T-cell (primary cell): ENCODE results near the gene CDH18. TPM values are rescaled to one million over a fixed set of nuclear protein-coding genes. Genes with fewer than 3 reads are reported as not detected.
"Not testable (repeated sequence)": the region's sequence is repeated elsewhere in the genome, so short reads cannot be mapped to it uniquely, and the experiment has no call there.

ENCODE experiments used
- ATAC-seq, 4 experiments: fragments of 200-7000 bp in 3 of 4; fragments of 150-1000 bp in 1 of 4; cut with Tn5 transposase; replicated peaks in 1 of 4; 1 replicate in 3 of 4; 2 replicates in 1 of 4; pipeline ENCODE4 v1.10.0; 2021; ENCODE audit warnings: moderate library complexity in 3 of 4, mild to moderate bottlenecking in 2 of 4, moderate number of reproducible peaks in 1 of 4
- CTCF ChIA-PET, 2 donors: fragments of 300-600 bp; sonication (Branson Sonifier 250); formaldehyde crosslinking; loops; one replicate each; lab custom pipeline; 2022; ENCODE audit warnings: antibody characterized with exemption in 2 of 2; lab: Charles Lee
- POLR2A ChIA-PET, 2 donors: fragments of 300-600 bp; sonication (Branson Sonifier 250); formaldehyde crosslinking; loops; one replicate each; lab custom pipeline; 2022; ENCODE audit warnings: antibody characterized with exemption in 2 of 2; lab: Charles Lee
- DNase-seq, 35 experiments: peaks; one replicate each; pipeline versions ENCODE4 v3.0.0 to v3.0.0-alpha.2; 2013 to 2023
- H3K27ac ChIP-seq: one replicate; pipeline ENCODE4 v1.5.1; 2013; ENCODE audit warnings: low read length
- H3K27me3 ChIP-seq, 2 experiments: replicated peaks in 1 of 2; 1 replicate in 1 of 2; 2 replicates in 1 of 2; pipeline versions ENCODE4 v1.6.1 to v1.7.0; 2013; ENCODE audit warnings: low read length in 1 of 2, mixed read lengths in 1 of 2; ENCODE audit not compliant: control insufficient read depth in 2 of 2, insufficient read depth in 2 of 2; ENCODE audit errors: extremely low read depth in 1 of 2
- H3K36me3 ChIP-seq, 2 donors: 1 replicate in 1 of 2; 2 replicates in 1 of 2; pipeline versions ENCODE4 v1.6.1 to v1.7.0; 2013; ENCODE audit warnings: low read length in 1 of 2; ENCODE audit not compliant: control insufficient read depth in 2 of 2, insufficient read depth in 1 of 2; ENCODE audit errors: extremely low read depth in 1 of 2
- H3K4me1 ChIP-seq, 2 experiments: 1 replicate in 1 of 2; 2 replicates in 1 of 2; pipeline versions ENCODE4 v1.6.1 to v1.7.0; 2013; ENCODE audit warnings: low read length in 2 of 2, mixed read lengths in 1 of 2; ENCODE audit not compliant: insufficient read depth in 2 of 2, control insufficient read depth in 1 of 2; ENCODE audit errors: extremely low read depth in 1 of 2
- H3K4me3 ChIP-seq, 2 donors: 1 replicate in 1 of 2; 2 replicates in 1 of 2; pipeline versions ENCODE4 v1.5.1 to v1.7.0; 2013; ENCODE audit warnings: mild to moderate bottlenecking in 2 of 2, low read length in 1 of 2, moderate library complexity in 1 of 2; ENCODE audit not compliant: control insufficient read depth in 1 of 2; ENCODE audit errors: extremely low read depth in 1 of 2
- H3K9me3 ChIP-seq: 2 replicates; pipeline ENCODE4 v1.7.0; 2013
- H3K27ac Mint-ChIP-seq, 2 donors: one replicate each; pipeline ENCODE4 v1.8.0; 2020 to 2021; ENCODE audit warnings: mild to moderate bottlenecking in 2 of 2, mixed read lengths in 2 of 2
- H3K27me3 Mint-ChIP-seq, 2 donors: one replicate each; pipeline ENCODE4 v1.8.0; 2021 to 2022; ENCODE audit warnings: mixed read lengths in 2 of 2
- H3K36me3 Mint-ChIP-seq: one replicate; pipeline ENCODE4 v1.8.0; 2021; ENCODE audit warnings: mixed read lengths
- H3K4me1 Mint-ChIP-seq, 3 donors: one replicate each; pipeline ENCODE4 v1.8.0; 2020 to 2022; ENCODE audit warnings: mixed read lengths in 3 of 3, mild to moderate bottlenecking in 1 of 3
- H3K4me3 Mint-ChIP-seq, 3 donors: one replicate each; pipeline ENCODE4 v1.8.0; 2020 to 2022; ENCODE audit warnings: mild to moderate bottlenecking in 3 of 3, mixed read lengths in 3 of 3, moderate library complexity in 3 of 3
- H3K9me3 Mint-ChIP-seq, 3 donors: one replicate each; pipeline ENCODE4 v1.8.0; 2020 to 2022; ENCODE audit warnings: mixed read lengths in 3 of 3
- WGBS: methylation state at CpG from one replicate; pipeline ENCODE4 v1.1.5; 2013; ENCODE audit warnings: missing lambda C conversion rate; ENCODE audit not compliant: insufficient coverage; 5-methylcytosine and 5-hydroxymethylcytosine counted together
- total RNA-seq, 35 experiments: library from RNA in 6 of 35; stranded (reverse) in 6 of 35; fragments of 120-200 nt in 1 of 35; gene quantifications; one replicate each; pipeline versions ENCODE4 v1.2.1 to v1.2.4 and lab custom pipeline; 2013 to 2026

The CDH18 gene
- total RNA-seq, 5 donors from 2014 or later (not counting 1 experiment from before 2014, with no cell fraction given): not detected

DNA sequence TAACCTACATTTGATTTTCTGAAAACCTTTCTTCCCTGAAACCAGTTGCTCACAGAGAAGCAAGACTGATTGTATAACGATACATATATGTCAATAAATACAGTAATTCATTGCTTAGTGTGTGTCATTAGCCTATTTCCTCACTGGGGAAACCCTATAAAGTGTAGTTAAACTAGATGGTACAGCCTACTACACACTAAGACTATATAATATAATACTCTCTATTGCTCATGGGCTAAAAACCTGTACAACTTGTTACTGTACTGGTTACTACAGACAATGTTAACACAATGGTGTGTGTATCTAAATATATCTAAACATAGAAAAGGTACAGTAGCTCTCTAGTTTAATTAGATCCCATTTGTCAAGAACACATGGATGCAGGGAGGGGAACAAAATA is 181.2 kb downstream of the CDH18 start:
- no peaks in the 10 kb centered on the region for H3K36me3 ChIP-seq
- H3K4me3 ChIP-seq: no peak overlapping the region
- Mint-ChIP-seq H3K4me1 (no peaks in the 10 kb centered on the region), H3K4me3 (no peak overlapping the region), H3K36me3 (no peaks in the 10 kb centered on the region), H3K9me3 (peaks cover 3 to 15% (median 10%) of the 10 kb centered on the region in 3 donors), H3K27ac (no peak overlapping the region), H3K27me3 (no peaks in the 10 kb centered on the region)
- no peaks in the 10 kb centered on the region for H3K4me1 ChIP-seq
- POLR2A ChIA-PET: no interaction called here
- no peaks in the 10 kb centered on the region for H3K27me3 ChIP-seq
- H3K27ac ChIP-seq: no peak overlapping the region
- no peaks in the 10 kb centered on the region for H3K9me3 ChIP-seq
- no peak for ATAC-seq
- CTCF ChIA-PET: no interaction called here
- DNase-seq: no peak
- no CpG with 5 or more reads among the region's 1 CpG for WGBS

DNA sequence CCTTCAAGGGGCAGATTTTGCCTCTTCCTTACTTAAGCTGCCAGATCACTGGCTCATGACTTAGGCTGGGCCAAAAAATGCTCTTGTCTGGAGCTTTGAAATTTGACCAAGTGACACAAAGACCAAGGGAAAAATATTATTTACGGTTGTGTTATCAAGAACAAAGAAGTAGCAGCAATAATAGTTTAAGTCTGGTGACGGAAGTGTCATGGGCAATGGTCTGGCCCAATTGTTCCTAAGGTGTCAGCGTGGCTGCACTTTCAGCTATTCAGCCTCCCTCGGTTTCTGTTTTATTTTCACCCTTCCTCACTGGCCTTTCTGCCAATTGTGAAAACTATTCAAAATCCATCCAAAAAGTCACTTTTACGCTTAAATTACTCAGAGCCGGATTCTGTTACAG is 185.3 kb downstream of the CDH18 start:
- WGBS: 88% methylated on average over 6 of the region's 6 CpGs
- Histone ChIP-seq H3K27me3 (no peaks in the 10 kb centered on the region), H3K4me3 (no peak overlapping the region), H3K9me3 (peaks cover 2% of the 10 kb centered on the region), H3K27ac (no peak overlapping the region), H3K36me3 (no peaks in the 10 kb centered on the region), H3K4me1 (no peaks in the 10 kb centered on the region)
- H3K27me3 Mint-ChIP-seq: no peaks in the 10 kb centered on the region
- no peaks in the 10 kb centered on the region for H3K36me3 Mint-ChIP-seq
- DNase-seq: no peak
- no peaks in the 10 kb centered on the region for H3K4me1 Mint-ChIP-seq
- H3K27ac Mint-ChIP-seq: no peak overlapping the region
- no peak for ATAC-seq
- no peak overlapping the region for H3K4me3 Mint-ChIP-seq
- CTCF ChIA-PET: no interaction called here
- H3K9me3 Mint-ChIP-seq: peaks cover 0 to 10% (median 7%) of the 10 kb centered on the region in 3 donors
- POLR2A ChIA-PET: no interaction called here

DNA sequence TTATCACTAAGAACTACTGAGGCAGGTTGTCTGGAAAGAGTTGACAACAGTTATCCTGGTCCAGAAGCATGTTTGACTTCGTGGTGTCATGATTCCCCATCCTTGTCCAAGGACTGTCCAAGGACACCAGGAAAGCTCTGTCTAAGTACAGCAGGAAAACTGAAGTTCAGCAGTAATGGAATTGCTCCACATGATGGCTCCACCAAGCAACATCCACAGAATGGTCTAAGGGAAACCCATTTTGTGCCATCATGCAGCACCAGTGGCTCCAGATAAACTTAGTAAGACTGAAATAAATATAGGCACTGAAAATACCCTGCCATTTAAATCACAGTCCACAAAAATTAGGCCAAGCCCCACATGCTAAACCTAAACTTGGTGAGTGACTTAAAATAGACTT is 192.8 kb downstream of the CDH18 start:
- WGBS: 40% methylated on average over 1 of the region's 1 CpG
- ChIA-PET CTCF (no interaction called here), POLR2A (no interaction called here)
- Histone ChIP-seq H3K27ac (no peak overlapping the region), H3K36me3 (no peaks in the 10 kb centered on the region), H3K4me1 (no peaks in the 10 kb centered on the region), H3K9me3 (peaks cover 2% of the 10 kb centered on the region), H3K27me3 (no peaks in the 10 kb centered on the region), H3K4me3 (no peak overlapping the region)
- Mint-ChIP-seq H3K27ac (no peak overlapping the region), H3K27me3 (no peaks in the 10 kb centered on the region), H3K4me1 (no peaks in the 10 kb centered on the region), H3K9me3 (peaks cover 3 to 11% (median 8%) of the 10 kb centered on the region in 3 donors), H3K4me3 (no peak overlapping the region), H3K36me3 (no peaks in the 10 kb centered on the region)
- ATAC-seq: no peak
- DNase-seq: no peak

DNA sequence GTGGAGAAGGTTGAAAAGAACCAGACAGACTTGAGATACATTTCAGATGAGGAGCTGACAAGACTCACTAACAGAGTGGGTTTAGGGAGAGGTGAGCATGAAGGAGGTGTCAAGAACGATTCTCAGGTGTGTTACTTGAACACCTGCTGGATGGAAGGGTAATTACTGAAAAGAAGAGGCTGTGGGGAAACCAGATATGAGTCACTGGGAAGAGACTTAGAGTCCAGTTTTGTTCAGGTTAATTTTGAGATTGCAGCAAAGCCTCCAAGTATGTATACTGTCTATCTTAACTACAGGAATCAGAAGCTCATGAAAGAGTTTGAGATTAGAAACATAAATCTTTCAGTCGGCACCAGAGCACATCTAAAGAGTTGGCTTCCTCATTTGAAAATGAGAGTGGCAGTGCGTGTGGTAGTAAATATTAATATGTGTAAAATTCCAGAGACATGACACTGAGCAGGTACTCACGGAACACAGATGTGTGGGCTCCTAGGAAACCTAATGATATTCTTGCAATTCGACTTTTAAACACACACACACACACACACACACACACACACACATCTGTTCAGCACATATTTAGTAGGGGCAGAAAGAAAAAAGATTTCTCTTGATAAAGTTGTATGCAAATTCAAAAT is 197.1 kb downstream of the CDH18 start:
- Mint-ChIP-seq H3K27me3 (no peaks in the 10 kb centered on the region), H3K4me3 (no peak overlapping the region), H3K36me3 (no peaks in the 10 kb centered on the region), H3K4me1 (no peaks in the 10 kb centered on the region), H3K27ac (no peak overlapping the region), H3K9me3 (peaks cover 9 to 14% (median 10%) of the 10 kb centered on the region in 3 donors)
- ATAC-seq: no peak
- Histone ChIP-seq H3K27ac (no peak overlapping the region), H3K4me3 (no peak overlapping the region), H3K4me1 (no peaks in the 10 kb centered on the region), H3K27me3 (no peaks in the 10 kb centered on the region), H3K9me3 (no peaks in the 10 kb centered on the region), H3K36me3 (no peaks in the 10 kb centered on the region)
- ChIA-PET CTCF (no interaction called here), POLR2A (no interaction called here)
- no peak for DNase-seq
- 30% methylated on average over 1 of the region's 5 CpGs for WGBS

DNA sequence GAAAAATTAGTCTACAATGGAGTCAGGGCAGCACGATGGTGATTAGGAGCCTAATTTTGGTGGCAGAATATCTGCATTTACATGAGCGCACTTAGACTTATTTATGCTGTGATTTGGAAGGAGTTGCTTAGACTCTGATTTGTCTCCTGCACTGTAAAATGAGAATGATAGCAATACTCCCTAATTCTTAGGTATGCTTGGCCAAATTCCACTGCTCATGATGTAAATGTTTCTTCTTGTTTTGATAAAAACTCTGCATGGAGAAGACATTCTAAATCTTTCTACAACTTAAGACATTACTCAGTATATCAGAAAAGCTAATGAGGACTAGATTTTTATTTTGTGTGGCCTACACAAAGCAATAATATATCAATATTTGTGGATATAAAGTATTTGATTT is 205.4 kb downstream of the CDH18 start:
- 88% methylated on average over 1 of the region's 2 CpGs for WGBS
- Mint-ChIP-seq H3K27ac (no peak overlapping the region), H3K4me3 (no peak overlapping the region), H3K27me3 (no peaks in the 10 kb centered on the region), H3K4me1 (no peaks in the 10 kb centered on the region), H3K36me3 (no peaks in the 10 kb centered on the region), H3K9me3 (peaks cover 6 to 13% (median 11%) of the 10 kb centered on the region in 3 donors)
- DNase-seq: no peak
- CTCF ChIA-PET: no interaction called here
- Histone ChIP-seq H3K36me3 (no peaks in the 10 kb centered on the region), H3K9me3 (no peaks in the 10 kb centered on the region), H3K27ac (no peak overlapping the region), H3K27me3 (no peaks in the 10 kb centered on the region), H3K4me1 (no peaks in the 10 kb centered on the region), H3K4me3 (no peak overlapping the region)
- ATAC-seq: no peak
- POLR2A ChIA-PET: no interaction called here

DNA sequence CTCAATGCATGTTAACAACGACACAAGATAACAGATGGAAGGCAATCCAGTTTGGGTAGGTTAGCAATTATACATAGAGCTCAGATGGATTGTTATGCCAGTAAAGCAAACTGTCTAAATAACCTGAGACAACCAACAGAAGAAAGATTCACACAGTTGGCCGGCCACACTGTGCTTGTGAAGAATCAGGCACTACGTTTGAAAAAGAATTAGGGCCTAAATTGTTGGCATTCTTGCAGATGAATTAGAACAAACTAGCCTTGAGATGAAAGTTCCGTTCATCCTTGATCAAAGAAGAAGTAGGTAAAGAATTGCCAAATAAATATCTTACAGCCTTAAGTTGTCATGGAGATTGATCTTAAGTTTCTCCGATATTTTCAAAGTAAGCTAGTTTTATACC is 210.6 kb downstream of the CDH18 start:
- no peak for DNase-seq
- whole genome bisulfite sequencing: no CpG with 5 or more reads among the region's 5 CpGs
- no peaks in the 10 kb centered on the region for H3K4me1 Mint-ChIP-seq
- peaks cover 17 to 25% (median 21%) of the 10 kb centered on the region in 3 donors for H3K9me3 Mint-ChIP-seq
- Histone ChIP-seq H3K36me3 (no peaks in the 10 kb centered on the region), H3K4me3 (no peak overlapping the region), H3K9me3 (no peaks in the 10 kb centered on the region), H3K27ac (no peak overlapping the region), H3K4me1 (no peaks in the 10 kb centered on the region), H3K27me3 (no peaks in the 10 kb centered on the region)
- H3K36me3 Mint-ChIP-seq: no peaks in the 10 kb centered on the region
- H3K27me3 Mint-ChIP-seq: no peaks in the 10 kb centered on the region
- H3K4me3 Mint-ChIP-seq: no peak overlapping the region
- POLR2A ChIA-PET: no interaction called here
- H3K27ac Mint-ChIP-seq: no peak overlapping the region
- no peak for ATAC-seq
- CTCF ChIA-PET: no interaction called here

DNA sequence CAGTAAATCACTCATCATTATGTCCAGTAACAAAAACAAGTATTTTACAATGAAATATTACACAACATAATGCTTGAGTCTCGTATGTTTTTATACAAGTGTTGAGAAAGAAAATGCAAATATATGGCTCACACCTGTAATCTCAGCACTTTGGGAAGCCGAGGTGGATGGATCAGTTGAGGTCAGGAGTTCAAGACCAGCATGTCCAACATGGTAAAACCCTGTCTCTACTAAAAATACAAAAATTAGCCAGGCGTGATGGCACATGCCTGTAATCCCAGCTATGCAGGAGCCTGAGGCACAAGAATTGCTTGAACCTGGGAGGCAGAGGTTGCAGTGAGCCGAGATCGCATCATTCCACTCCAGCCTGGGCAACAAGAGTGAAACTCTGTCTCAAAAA is 211.1 kb downstream of the CDH18 start:
- H3K27ac ChIP-seq, CTCF ChIA-PET, H3K4me1 Mint-ChIP-seq, H3K27me3 Mint-ChIP-seq, H3K4me1 ChIP-seq, H3K27ac Mint-ChIP-seq, POLR2A ChIA-PET, H3K9me3 ChIP-seq, H3K4me3 ChIP-seq, ATAC-seq, H3K27me3 ChIP-seq, H3K36me3 ChIP-seq, H3K4me3 Mint-ChIP-seq, H3K36me3 Mint-ChIP-seq, DNase-seq: not testable (repeated sequence)
- 40% methylated on average over 1 of the region's 5 CpGs for WGBS
- peaks cover 20 to 25% (median 20%) of the 10 kb centered on the region in 3 donors for H3K9me3 Mint-ChIP-seq
